ENCODE measurements around the gene SIK3.

DNA sequence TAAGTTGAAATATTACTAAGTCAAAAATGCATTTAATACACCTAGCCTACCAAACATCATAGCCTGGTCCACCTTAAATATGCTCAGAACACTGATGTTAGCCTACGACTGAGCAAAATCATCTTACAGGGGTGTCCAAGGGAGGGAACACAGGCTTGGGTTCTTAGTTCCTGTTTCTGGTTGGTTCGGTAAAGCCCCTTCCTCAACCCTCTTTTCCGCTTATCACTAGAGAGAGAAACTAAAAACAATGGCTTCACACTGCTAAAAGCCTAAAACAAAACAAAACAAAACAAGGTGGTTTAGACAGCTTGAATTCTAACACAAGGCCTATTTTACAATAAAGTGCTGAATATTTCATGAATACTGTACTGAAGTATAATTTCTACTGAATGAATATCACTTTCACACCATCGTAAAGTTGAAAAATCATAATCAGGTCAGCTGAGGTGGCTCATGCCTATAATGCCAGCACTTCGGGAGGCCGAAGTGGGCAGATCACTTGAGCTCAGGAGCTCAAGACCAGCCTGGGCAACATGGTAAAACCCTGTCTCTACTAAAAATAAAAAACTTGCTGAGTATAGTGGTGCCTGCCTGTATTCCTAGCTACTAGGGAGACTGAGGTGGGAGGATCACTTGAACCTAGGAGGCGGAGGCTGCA is 118.0 kb downstream of the SIK3 start:
- TF ChIP-seq, protein P1, sequence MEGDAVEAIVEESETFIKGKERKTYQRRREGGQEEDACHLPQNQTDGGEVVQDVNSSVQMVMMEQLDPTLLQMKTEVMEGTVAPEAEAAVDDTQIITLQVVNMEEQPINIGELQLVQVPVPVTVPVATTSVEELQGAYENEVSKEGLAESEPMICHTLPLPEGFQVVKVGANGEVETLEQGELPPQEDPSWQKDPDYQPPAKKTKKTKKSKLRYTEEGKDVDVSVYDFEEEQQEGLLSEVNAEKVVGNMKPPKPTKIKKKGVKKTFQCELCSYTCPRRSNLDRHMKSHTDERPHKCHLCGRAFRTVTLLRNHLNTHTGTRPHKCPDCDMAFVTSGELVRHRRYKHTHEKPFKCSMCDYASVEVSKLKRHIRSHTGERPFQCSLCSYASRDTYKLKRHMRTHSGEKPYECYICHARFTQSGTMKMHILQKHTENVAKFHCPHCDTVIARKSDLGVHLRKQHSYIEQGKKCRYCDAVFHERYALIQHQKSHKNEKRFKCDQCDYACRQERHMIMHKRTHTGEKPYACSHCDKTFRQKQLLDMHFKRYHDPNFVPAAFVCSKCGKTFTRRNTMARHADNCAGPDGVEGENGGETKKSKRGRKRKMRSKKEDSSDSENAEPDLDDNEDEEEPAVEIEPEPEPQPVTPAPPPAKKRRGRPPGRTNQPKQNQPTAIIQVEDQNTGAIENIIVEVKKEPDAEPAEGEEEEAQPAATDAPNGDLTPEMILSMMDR (IDR thresholded peaks at IDR 0.05): no peak
- TF ChIP-seq ZFX (IDR thresholded peaks at IDR 0.05; ENCODE audit: borderline replicate concordance): no peak
